Fibroblast of pulmonary artery (primary cell): ENCODE measurements around the gene ZNF687.

Experiments
- DNase-seq: peaks from one replicate; pipeline ENCODE4 v3.0.0-alpha.2; 2010; ENCODE audit warnings: low read depth
- H3K4me3 ChIP-seq: replicated peaks from 2 replicates; pipeline ENCODE4 v1.5.1; 2011; ENCODE audit warnings: low read depth, mild to moderate bottlenecking, control low read depth, low read length, moderate library complexity
- TF ChIP-seq, protein P1 (sequence below): IDR thresholded peaks from 2 replicates; pipeline ENCODE4 v1.5.1; 2011; ENCODE audit warnings: mild to moderate bottlenecking, control low read depth, low read length, inconsistent platforms; ENCODE audit errors: missing control alignments

The ZNF687 gene

DNA sequence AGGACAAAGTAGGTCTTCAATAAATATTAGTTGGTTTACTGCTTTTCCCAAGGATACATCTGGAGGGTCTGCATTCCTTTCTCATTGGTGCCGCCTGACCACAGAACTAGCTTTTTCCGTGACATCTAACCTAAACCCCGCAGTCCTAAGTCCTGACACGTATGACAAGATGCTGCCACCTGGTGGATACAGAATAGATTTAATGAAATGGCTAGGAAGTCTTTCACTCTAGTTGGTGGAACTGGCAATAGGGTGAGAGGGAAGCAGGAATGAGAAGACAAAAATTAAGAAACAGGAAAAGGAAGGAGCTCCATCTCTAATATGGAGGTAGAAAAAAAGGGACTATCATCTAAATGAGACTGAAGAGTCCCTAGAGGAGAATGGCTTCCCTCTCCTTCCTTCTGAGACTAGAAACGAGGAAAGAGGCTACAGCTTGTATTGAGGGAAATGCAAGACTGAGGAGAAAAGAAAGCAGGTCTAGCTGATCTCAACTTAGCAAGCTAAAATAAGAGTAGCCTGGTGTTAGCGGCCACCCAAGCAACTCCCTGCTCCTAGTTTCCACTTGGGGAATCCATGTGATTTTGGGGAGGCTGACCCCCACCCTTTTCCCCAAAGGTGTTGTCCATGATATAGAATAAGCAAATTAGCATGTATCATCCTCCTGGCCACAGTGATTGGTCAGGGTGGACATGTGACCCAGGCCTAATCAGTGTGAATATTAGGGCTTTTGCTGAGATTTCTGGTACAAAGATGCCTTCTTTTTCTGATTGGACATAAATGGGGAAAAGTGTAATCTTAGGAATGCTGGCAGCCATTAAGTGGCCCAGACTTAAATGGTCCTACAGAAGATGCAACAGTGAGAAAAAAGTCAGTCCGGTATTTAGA is 59.0 kb downstream of the ZNF687 start:
- TF ChIP-seq, protein P1, sequence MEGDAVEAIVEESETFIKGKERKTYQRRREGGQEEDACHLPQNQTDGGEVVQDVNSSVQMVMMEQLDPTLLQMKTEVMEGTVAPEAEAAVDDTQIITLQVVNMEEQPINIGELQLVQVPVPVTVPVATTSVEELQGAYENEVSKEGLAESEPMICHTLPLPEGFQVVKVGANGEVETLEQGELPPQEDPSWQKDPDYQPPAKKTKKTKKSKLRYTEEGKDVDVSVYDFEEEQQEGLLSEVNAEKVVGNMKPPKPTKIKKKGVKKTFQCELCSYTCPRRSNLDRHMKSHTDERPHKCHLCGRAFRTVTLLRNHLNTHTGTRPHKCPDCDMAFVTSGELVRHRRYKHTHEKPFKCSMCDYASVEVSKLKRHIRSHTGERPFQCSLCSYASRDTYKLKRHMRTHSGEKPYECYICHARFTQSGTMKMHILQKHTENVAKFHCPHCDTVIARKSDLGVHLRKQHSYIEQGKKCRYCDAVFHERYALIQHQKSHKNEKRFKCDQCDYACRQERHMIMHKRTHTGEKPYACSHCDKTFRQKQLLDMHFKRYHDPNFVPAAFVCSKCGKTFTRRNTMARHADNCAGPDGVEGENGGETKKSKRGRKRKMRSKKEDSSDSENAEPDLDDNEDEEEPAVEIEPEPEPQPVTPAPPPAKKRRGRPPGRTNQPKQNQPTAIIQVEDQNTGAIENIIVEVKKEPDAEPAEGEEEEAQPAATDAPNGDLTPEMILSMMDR: peak; percentile 63
- peak; percentile 89 for DNase-seq
- no peak overlapping the region for H3K4me3 ChIP-seq
